PC-3 (cell line): ENCODE data around the gene GBX1. TPM values are rescaled to one million over a fixed set of nuclear protein-coding genes. Genes with fewer than 3 reads are reported as not detected.

ENCODE experiments used
- ATAC-seq: fragments of 200-7000 bp; cut with Tn5 transposase; 2 replicates; pipeline ENCODE4 v1.9.1; 2020; ENCODE audit warnings: mild to moderate bottlenecking, moderate library complexity
- BruUV-seq: library from RNA; stranded (reverse); fragments of 400-500 nt; replicated peaks from 2 replicates; lab custom pipeline; 2021; lab: Mats Ljungman, UMichigan
- CTCF ChIA-PET: fragments of 300-600 bp; sonication (Branson Sonifier 250); formaldehyde crosslinking; loops from one replicate; lab custom pipeline; 2022; ENCODE audit warnings: antibody characterized with exemption; lab: Charles Lee
- POLR2A ChIA-PET: fragments of 300-600 bp; sonication (Branson Sonifier 250); formaldehyde crosslinking; loops from one replicate; lab custom pipeline; 2022; ENCODE audit warnings: antibody characterized with exemption; ENCODE audit not compliant: unreplicated experiment; lab: Charles Lee
- DNase-seq: peaks from one replicate; pipeline ENCODE4 v3.0.0-alpha.2; 2015
- H2AFZ ChIP-seq: fragments of 300-600 bp; sonication (generic); 2 replicates; pipeline ENCODE4 v1.6.0; 2016; ENCODE audit warnings: antibody characterized with exemption, low read length
- H3F3A ChIP-seq: fragments of 300-600 bp; sonication (generic); one replicate; pipeline ENCODE4 v1.6.0; 2017; ENCODE audit warnings: antibody characterized with exemption, low read length, control low read depth, mild to moderate bottlenecking; ENCODE audit not compliant: unreplicated experiment
- H3K27ac ChIP-seq: fragments of 300-600 bp; sonication (generic); 2 replicates; pipeline ENCODE4 v1.5.1; 2016; ENCODE audit warnings: mild to moderate bottlenecking, low read length
- H3K27me3 ChIP-seq: fragments of 300-600 bp; sonication (generic); 2 replicates; pipeline ENCODE4 v1.6.1; 2016; ENCODE audit warnings: low read length, mixed read lengths
- H3K36me3 ChIP-seq: fragments of 300-600 bp; sonication (generic); 2 replicates; pipeline ENCODE4 v1.6.1; 2016; ENCODE audit warnings: low read depth, mixed run types, low read length, mixed read lengths
- H3K4me1 ChIP-seq: fragments of 300-600 bp; sonication (generic); 2 replicates; pipeline ENCODE4 v1.5.1; 2016; ENCODE audit warnings: low read length; ENCODE audit not compliant: insufficient read depth
- H3K4me2 ChIP-seq: fragments of 300-600 bp; sonication (generic); 2 replicates; pipeline ENCODE4 v1.6.0; 2016; ENCODE audit warnings: low read length
- H3K4me3 ChIP-seq: fragments of 300-600 bp; sonication (generic); 2 replicates; pipeline ENCODE4 v1.5.1; 2016; ENCODE audit warnings: mild to moderate bottlenecking, low read length, mixed read lengths
- H3K79me2 ChIP-seq: fragments of 300-600 bp; sonication (generic); 2 replicates; pipeline ENCODE4 v1.6.1; 2017; ENCODE audit warnings: low read length, mixed read lengths
- H3K9ac ChIP-seq: fragments of 300-600 bp; sonication (generic); 2 replicates; pipeline ENCODE4 v1.6.0; 2016; ENCODE audit warnings: mild to moderate bottlenecking, low read length
- H3K9me2 ChIP-seq: fragments of 300-600 bp; sonication (generic); replicated peaks from 2 replicates; pipeline ENCODE4 v1.6.1; 2016; ENCODE audit warnings: mixed run types, low read length, mixed read lengths
- H3K9me3 ChIP-seq: fragments of 300-600 bp; sonication (generic); 2 replicates; pipeline ENCODE4 v1.6.1; 2016; ENCODE audit warnings: low read length, mixed read lengths
- H4K20me1 ChIP-seq: fragments of 300-600 bp; sonication (generic); 2 replicates; pipeline ENCODE4 v1.6.1; 2016; ENCODE audit warnings: low read length, mixed read lengths
- EZH2 ChIP-seq: fragments of 300-600 bp; sonication (generic); IDR thresholded peaks from one replicate; pipeline ENCODE4 v1.6.1; 2017; ENCODE audit warnings: antibody characterized with exemption, mild to moderate bottlenecking, low read length; ENCODE audit not compliant: unreplicated experiment
- EZH2phosphoT487 ChIP-seq: fragments of 300-600 bp; sonication (generic); IDR thresholded peaks from 2 replicates; pipeline ENCODE4 v1.6.1; 2018; ENCODE audit warnings: mild to moderate bottlenecking, antibody characterized with exemption, low read length, borderline replicate concordance
- intact Hi-C: fragments of 100-400 bp; cut with micrococcal nuclease; formaldehyde crosslinking; loops from 2 replicates; pipeline ENCODE4 v1.9.0; 2023
- total RNA-seq: library from RNA; depleted of rRNA; stranded (reverse); fragments of >200 nt; gene quantifications from 2 replicates; pipeline ENCODE4 v1.2.3, GENCODE V29; 2014
- TF ChIP-seq, protein P1 (sequence below): fragments of 300-600 bp; sonication (generic); conservative IDR thresholded peaks from 2 replicates; pipeline ENCODE4 v1.5.1; 2017; ENCODE audit warnings: antibody characterized with exemption, low read depth, mild to moderate bottlenecking, low read length

GBX1 gene
- total RNA-seq, 1 experiment from 2014 or later = not detected

DNA sequence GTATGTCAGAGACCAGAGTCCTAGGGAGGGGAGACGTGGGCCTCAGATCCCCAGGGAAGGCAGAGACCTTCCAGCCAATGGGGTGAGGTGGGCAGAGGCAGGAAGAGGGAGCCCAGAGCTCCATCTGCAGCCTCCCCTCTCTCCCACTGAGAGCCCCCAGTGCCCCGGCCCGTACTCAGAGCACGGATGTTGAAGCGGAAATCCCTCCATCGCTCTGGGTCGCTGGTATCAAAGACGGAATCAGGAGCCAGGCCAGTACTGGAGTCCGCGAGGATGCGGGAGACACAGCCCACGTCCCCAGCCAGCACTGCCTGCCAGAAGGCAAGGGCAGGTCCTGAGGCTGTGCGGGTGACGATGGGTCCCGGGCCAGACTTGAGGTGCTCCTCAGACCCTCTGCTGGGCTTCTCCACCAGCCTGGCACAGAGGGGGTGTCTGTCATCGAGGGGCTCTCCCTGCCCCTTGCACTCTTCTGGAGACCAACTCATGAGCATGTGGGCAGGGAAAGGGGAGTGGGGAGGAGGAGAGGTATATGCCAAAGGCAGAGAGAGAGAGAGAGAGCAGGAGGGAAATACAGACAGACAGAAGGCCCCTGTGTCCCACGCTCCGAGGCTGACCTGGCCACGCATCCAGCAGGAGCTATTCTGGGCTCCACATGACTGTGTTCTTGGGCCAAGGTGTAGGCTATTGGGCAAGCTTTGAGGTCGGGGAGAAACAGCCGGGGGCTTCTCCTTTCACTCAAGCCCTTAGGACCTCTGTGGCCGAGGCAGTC, 19.3 kb upstream of the GBX1 start, which contains the start of gene ASB10:
Gene ASB10, minus strand, starts transcription at position 611 of the 769 bp plus-strand sequence. Its CDS starts 120 bp downstream, at position 491.
- peaks cover 40% of the 10 kb centered on the region for H3K27me3 ChIP-seq
- H3K4me1 ChIP-seq = no peaks in the 10 kb centered on the region
- ChIA-PET CTCF (no interaction called here), POLR2A (no interaction called here)
- no peak within 1 kb of the TSS for H3K4me2 ChIP-seq
- no peak for ATAC-seq
- H3F3A ChIP-seq = no peaks in the 10 kb centered on the region
- no TSS peak for BruUV-seq
- H2AFZ ChIP-seq = no peak within 1 kb of the TSS
- no peaks in the 10 kb centered on the region for H3K9me2 ChIP-seq
- no peaks in the 10 kb centered on the region for H4K20me1 ChIP-seq
- H3K79me2 ChIP-seq = no peaks in the 10 kb centered on the region
- H3K9me3 ChIP-seq = no peaks in the 10 kb centered on the region
- no peak within 1 kb of the TSS for H3K27ac ChIP-seq
- H3K9ac ChIP-seq = no peak within 1 kb of the TSS
- H3K4me3 ChIP-seq = no peak within 1 kb of the TSS
- H3K36me3 ChIP-seq = no peaks in the 10 kb centered on the region
- intact Hi-C loops = no loop called here
- no peak for DNase-seq
- TF ChIP-seq EZH2phosphoT487 (no peak), EZH2 (no peak)
- TF ChIP-seq, protein P1, sequence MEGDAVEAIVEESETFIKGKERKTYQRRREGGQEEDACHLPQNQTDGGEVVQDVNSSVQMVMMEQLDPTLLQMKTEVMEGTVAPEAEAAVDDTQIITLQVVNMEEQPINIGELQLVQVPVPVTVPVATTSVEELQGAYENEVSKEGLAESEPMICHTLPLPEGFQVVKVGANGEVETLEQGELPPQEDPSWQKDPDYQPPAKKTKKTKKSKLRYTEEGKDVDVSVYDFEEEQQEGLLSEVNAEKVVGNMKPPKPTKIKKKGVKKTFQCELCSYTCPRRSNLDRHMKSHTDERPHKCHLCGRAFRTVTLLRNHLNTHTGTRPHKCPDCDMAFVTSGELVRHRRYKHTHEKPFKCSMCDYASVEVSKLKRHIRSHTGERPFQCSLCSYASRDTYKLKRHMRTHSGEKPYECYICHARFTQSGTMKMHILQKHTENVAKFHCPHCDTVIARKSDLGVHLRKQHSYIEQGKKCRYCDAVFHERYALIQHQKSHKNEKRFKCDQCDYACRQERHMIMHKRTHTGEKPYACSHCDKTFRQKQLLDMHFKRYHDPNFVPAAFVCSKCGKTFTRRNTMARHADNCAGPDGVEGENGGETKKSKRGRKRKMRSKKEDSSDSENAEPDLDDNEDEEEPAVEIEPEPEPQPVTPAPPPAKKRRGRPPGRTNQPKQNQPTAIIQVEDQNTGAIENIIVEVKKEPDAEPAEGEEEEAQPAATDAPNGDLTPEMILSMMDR = no peak

DNA sequence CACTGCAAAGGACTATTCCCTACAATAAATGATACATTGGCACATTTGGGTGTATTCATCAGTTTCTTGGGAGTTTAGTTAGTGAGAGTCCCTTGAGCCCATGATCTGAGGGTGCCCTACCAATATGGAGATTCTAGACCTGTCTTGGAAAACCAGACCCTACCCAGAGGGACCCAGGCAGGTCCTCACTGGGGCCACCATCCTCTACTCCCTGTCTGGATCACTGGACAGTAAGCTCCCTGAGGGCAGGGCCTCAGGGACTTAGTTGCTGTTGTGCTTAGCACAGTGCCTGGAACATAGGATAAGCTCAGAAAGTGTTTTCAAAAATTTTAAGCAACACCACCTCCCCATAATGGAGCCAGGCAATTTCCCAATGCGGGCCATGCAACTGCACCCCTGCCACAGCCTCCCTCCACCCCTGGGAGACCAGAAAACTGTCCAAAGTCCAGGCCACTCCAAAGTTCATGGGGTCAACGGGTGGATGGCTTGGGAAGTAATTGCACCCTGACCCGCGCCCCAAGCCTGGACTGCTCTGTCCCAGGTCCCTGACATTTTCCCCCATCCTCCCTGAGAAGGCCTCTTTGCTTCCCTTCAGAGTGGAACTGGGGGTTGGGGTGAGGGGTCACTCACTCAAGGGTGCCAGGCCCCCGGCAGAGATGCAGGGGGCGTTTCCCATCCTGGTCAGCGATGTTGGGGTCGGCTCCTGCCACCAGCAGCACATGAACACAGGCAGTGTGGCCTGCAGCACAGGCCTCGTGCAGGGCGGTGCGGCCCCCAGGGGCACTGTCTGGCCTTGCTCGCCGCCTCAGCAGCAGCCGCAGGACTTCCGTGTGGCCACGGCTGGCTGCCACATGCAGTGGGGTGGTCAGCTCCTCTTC, 18.5 kb upstream of the GBX1 start:
- H3K9me3 ChIP-seq = no peaks in the 10 kb centered on the region
- H3K27ac ChIP-seq = no peak overlapping the region
- ChIA-PET POLR2A (no interaction called here), CTCF (no interaction called here)
- no peak overlapping the region for H2AFZ ChIP-seq
- H3K27me3 ChIP-seq = peaks cover 35% of the 10 kb centered on the region
- TF ChIP-seq EZH2phosphoT487 (no peak), EZH2 (no peak)
- TF ChIP-seq, protein P1 = no peak
- no peaks in the 10 kb centered on the region for H3K4me1 ChIP-seq
- no peaks in the 10 kb centered on the region for H4K20me1 ChIP-seq
- intact Hi-C loops = no loop called here
- DNase-seq = no peak
- H3K9me2 ChIP-seq = no peaks in the 10 kb centered on the region
- H3K4me2 ChIP-seq = no peak overlapping the region
- H3K79me2 ChIP-seq = no peaks in the 10 kb centered on the region
- ATAC-seq = no peak
- H3K4me3 ChIP-seq = no peak overlapping the region
- H3K9ac ChIP-seq = no peak overlapping the region
- BruUV-seq = no TSS peak
- H3K36me3 ChIP-seq = no peaks in the 10 kb centered on the region
- no peaks in the 10 kb centered on the region for H3F3A ChIP-seq
